ENCODE data around the gene DNAJB11.
"Not testable (repeated sequence)": the region's sequence is repeated elsewhere in the genome, so short reads cannot be mapped to it uniquely, and the experiment has no call there.

The DNAJB11 gene

DNA sequence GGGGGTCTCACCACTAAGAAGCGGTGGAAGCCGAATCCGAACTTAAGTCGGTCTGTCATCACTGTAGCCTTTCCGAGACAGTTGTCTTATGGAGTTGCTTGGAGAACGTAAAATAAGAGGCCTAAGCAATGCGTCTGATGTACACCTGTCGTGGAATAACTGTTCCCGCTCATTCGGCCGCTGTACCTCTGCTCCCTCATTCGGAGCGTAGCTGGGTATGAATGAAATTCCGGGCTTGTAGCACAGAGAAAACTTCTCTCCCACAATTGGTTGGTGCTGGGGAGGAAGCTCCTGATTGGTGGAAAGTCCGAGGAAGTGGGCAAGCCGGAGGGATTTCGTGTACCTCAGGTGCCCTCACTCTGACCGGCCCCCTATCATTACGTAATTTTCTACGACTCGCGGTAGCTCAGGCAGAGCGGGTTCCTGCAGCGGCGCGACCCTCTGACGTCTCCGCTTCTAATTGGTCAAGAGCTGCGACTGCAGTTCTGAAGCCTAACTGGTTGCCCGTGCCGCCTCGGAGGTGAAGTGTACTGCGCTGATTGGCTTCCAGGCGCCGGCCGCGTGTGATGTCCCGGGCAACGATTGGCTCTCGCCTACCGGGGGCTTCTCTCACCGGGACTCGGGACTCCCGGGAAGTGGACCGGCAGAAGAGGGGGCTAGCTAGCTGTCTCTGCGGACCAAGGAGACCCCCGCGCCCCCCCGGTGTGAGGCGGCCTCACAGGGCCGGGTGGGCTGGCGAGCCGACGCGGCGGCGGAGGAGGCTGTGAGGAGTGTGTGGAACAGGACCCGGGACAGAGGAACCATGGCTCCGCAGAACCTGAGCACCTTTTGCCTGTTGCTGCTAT, at the start of gene DNAJB11:
TSS of gene DNAJB11 (plus strand) at position 625 of the 845 bp plus-strand sequence. CDS start at position 803, 178 bp downstream.
- peak; percentile 93 for DNase-seq

DNA sequence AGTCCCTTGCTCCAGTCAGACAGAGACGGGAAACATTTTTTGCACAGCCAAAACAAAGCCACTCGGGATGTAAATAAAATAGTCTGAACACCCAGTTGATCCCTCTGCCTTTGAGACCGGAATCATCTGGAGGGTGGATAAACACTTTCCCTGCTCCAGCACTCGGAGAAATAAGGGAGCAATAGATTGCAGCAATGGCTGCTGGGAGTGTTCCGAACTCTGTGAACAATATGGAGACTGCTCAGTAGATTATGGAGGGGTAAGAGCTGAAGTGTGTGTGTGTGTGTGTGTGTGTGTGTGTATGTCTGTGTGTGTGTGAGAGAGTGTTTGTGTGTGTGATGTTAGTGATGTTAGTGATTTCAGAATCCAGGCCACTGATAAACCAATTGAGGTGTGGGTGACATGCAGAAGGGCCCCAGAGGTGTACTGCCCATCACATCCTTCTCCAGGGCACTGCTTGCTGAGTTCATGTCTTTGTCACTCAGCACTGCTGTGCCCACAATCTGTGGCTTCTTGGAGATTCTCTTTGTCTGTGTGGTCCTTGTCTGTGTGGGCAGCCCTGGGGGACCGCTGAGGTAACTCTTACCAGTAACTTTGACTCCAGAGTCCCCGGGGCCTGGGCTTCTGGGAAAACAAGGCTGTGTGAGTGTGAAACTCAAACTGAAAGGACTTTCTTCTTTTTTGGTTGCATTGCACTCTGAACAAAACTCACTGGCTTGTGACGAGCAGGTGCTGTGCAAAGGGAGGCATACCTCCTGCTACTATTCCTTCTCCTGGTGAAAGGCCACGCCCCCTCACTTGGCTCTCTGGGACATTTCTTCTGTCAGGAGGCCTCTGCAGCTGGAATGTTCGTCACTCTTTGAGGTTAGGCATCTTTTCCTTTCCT, 49.3 kb upstream of the DNAJB11 start:
- DNase-seq: no peak

DNA sequence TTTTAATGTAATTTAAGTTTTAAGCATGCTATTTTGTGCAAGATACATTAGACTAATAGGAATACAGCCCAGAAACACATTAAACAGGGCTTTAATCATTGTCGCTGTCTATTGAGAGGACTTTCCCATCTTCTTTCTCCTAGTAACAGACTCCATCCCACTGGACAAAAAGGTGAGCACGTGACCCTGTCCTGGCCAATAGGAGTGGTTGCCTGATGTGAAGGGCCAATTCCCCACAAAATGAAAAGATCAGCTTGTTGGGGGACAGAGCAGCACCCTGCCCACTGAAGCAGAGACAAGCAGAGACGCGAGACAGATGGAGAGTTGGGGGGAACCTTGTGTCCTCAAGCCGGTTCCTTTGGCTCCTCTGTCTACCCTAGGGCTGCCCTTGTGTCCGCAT, 47.5 kb upstream of the DNAJB11 start:
- no peak for DNase-seq

DNA sequence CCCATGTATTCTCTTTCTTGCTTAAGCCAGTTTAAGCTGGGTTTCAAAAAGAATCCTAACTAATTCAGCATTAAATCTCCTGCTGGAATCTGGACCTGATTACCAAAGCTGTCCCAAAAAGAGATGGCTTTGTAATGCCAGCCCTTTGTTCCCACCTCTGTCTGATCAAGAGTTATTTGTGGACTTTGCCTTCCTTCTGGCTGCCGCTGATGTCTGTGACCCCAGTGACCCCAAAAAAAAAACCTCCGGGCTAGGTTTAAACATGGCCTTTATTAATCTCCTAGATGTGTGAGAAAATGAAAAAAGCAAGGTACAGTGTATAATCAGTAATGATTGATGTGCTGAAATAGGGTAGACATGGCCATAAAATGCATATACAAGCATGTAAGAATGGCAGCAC, 47.1 kb upstream of the DNAJB11 start:
- DNase-seq: no peak

DNA sequence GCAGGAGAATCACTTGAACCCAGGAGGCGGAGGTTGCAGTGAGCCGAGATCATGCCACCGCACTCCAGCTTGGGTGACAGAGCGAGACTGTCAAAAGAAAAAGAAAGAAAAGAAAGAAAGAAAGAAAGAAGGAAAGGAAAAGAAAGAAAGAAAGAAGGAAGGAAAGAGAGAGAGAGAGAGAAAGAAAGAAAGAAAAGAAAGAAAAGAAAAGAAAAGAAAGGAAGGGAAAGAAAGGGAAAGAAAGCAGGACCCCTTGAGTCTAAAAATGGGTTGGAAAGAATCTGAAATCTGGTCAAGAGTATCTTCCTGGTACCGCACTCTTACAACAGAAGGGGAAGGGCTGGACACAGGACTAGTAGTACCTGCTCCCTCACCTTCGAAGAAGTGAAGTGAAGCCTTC, 45.9 kb upstream of the DNAJB11 start:
- no peak for DNase-seq

DNA sequence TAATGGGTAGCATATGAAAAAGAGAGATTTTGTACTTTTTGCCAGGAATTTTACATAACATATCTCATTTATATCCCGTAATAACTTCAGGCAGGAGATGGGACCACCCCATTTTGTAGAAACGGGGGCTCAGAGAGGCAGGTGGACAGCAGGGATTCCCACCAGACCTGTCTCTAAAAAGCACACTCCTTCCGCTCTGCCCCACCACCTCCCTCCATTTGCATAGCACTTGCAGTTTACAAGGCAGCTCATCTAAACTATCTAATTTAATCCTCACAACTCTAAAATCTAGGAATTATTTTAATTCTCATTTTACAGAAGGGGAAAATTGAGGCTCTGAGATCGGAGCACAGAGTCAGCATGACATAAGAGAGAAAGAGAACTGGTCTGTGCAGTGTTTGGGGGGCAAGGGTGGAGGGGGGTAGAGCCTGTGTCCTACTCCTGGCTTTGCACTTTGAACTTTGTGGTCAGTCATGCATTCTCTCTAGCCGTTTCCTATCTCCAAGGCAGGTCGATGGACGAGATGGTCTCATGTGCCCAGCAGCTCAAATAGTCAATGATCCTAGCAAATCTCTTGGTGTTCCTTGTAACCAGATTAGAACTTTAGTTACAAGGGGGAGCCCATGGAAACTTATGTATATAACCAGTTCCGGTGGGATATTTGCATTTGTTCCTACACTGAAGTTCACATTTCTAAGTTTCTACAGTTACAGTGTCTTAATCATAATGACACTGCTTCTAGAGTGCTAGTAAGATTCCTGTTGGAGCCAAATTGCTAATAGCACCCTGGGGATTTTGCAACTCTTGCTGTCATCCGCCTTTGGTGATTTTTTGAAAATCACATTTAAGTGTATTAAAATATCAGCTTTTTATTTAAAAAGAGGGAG, 44.9 kb upstream of the DNAJB11 start:
- no peak for DNase-seq

DNA sequence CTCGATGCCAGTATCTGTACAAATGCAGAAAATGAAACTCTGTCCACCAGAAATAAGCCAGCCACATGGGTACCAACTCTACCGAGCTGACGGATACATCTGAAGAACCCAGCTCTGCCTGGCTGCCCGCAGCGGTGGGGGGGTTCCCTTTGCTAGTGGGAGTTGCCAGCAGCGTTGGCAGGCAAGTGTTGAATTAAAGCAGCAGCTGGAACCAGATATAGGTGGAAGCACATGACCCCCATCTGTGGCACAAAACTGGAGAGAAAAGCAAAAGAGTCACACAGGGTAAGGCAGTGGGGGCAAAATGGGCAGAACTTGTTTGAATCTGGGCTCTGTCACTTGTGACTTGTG, 44.3 kb upstream of the DNAJB11 start:
- no peak for DNase-seq

DNA sequence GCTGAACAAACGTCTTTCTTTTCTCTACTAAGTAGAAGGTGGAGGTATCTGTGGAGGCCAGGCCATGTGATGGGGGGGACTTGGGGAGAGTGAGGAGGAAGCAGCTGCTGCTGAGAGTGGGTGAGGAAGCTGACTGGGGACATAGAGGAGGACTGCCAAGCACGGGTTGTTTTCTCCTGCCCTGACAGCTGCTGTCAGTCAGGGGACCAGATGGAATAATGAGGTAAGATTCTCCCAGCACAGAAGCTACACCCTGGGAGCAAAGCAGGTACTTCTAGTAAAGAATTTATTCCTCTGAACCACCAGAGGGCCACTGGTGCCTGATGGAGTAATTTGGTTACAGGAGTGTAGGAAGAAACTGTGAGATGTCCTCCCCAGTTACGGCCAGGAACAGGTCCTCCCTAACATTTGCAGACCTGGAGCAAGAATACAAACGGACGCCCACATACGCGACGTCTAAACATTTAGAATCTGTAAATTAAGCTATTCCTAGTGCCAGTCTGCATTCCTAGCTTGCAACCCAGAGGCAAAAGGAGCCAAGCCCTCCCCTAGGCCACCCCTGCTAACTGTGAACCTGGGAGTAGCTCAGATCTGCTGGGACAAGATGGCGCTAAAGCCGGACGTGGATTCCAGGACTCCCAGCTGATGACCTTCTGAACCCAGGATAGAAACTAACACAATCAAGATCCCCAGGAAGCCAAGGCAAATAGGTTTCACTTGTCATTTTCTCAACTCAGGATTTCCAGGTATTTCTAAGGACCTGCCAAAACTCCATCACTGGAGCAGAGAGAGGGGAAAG, 41.1 kb upstream of the DNAJB11 start:
- no peak for DNase-seq

DNA sequence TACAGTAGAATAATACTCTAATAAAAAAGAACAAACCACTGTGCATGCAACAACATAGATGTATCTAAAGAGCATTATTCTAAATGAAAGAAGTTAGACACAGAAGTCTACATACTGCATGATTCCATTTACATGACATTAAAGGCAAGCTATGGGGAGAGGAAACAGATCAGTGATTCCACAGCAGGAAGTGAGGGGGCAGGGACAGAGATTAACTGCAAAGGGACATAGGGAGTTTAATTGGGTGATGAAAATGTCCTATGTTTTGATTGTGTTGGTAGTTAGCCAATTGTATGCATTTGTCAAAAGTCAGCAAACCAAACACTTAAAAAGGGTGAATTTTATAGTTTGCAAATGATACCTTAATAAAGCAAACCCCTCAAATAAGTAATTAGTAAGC, 40.1 kb upstream of the DNAJB11 start:
- DNase-seq: no peak

DNA sequence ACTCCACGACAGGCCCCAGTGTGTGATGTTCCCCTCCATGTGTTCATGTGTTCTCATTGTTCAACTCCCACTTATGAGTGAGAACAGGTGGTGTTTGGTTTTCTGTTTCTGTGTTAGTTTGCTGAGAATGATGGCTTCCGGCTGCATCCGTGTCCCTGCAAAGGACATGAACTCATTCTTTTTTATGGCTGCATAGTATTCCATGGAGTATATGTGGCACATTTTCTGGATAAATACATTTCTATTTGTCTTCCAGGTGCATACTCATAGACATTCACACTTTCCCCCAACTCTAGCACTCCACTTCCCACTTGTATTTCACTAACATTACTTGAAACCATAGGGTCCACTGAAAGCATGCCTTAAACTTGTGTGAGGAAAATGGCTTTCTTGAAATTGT, 38.8 kb upstream of the DNAJB11 start:
- DNase-seq: not testable (repeated sequence)

DNA sequence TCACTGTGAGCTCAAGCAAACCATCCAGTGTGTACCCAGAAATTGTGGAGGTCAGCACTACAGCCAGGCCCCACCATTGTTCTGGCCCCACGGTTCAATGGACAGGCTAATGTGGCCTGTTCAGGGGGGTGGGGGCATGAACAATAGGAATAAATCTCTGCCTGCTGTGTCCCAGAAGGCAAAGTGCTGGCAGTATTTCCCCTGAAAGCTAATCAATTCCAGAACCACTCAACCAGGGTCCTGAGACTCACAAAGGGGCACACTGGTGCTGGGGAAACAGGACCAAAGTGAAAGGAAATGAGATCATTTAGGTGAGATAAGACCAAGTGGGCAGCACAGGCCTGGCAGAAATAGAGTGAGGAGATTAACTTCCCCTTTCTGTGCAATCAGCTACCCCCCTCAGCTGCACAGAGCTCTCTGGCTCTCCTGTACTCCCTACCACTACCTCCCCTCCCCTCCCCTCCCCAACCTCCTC, 37.9 kb upstream of the DNAJB11 start:
- DNase-seq: no peak

DNA sequence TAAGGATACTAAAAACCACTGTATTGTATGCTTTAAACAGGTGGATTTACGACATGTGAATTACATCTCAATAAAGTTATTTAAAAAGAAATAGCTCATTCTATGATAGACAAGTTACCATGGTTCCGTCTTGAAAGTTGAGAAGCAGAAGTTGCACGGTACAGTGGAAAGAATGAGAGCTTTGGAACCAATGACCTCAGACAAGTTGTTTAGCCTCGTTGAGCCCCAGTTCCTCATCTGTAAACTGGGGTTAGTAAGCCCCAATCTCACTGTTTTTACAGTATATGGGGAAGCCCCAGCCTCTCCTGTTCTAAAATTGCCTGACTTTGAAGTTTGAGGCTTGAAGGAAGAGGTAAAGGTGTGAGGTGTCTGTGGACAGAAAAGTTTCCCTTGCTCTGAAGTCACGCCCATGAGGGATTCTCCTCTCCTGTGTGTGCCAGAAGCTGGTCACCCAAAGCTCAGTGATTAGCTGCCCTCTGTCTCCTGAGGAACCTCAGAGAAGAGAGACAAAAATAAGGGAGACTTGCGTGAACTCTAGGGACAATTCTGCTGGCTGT, 36.3 kb upstream of the DNAJB11 start:
- DNase-seq: no peak

DNA sequence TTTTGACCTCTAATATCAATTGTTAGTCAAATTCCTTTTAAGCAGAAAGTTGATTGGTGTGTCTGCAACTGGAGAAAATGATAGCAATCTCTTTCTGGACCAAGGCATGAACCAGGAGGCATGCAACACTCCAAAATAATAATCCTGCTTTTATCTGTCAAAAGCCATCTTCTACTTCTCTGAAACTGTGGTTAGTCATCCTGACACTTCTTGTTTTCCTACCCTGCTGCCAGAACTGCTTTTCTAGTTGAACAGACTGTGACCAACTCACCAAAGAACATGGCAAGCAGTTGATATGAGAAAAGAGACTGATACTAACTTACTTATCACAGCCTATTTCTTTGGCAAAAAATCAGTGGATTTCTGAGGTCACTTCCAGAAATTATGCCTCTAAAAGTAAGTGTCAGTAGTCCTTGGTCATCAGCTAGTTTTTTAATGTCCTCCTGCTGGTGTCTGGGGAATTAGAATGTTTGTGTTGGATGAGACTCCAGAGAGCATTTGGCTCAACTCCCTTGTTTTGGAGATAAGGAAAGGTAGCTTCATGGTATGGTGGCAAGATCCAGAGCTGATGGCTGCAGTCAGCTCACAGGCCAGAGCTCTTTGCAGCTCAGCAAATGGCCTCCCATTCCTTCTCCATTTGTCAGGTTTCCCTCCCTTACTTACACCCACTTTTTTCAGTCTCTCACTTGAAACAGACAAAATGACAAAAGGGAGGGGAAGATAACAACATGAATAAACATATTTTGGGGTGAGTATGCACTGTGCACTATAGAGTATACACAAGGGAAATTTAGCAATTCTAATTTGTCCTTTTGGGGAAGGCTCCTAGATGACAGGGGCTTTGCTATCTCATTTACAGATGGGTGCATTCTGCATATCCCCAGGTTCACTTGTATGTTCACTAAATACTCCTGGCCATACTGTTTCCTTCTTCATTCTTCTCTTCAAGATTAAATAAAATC, 33.4 kb upstream of the DNAJB11 start:
- DNase-seq: no peak

DNA sequence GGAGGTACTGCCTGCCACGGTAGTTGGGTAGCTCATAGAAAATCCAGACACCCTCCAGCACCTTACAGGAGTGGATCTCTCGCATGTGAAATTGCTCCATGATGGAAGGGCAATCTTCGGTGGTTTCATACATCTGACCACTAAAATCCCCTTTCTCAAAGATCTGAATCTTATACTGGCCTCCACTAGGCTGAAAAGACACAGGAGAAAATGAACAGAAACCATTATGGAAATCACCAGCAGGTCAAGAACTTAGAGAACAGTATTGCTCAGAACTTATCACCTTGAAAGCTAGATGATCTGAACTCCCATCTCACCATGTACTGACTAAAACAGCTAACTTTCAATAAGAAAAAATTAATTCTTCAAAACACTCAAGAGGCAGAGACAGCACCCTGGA, 31.7 kb upstream of the DNAJB11 start:
- DNase-seq: no peak

DNA sequence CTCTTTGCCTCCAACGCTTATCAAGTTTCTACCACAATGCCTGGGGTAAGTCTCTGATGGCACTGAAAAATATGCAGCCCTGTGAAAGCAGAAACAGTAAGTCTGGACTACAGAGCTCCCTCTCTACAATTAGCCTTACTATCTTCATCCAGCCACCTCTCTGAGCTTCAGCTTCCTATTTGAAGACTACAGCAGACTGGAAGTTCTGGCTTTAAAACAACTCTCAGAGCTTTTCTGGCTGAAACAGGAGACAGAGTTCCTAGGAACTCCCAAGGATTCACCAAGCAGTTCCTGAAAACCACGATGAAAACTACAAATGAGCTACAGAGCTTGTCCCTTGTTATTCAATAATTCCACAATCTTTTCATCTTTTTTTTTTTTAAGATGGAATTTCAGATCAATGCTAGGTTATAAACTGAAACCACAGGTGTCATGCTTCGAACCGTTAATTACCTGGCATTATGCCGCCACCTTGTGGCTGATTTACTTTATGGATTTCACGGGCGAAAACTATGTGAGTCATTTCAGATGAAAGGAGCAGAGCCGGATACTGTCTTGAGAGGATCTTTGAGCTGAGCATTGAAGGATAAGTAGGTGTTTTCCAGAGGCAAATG, 30.2 kb upstream of the DNAJB11 start:
- peak; percentile 75 for DNase-seq

DNA sequence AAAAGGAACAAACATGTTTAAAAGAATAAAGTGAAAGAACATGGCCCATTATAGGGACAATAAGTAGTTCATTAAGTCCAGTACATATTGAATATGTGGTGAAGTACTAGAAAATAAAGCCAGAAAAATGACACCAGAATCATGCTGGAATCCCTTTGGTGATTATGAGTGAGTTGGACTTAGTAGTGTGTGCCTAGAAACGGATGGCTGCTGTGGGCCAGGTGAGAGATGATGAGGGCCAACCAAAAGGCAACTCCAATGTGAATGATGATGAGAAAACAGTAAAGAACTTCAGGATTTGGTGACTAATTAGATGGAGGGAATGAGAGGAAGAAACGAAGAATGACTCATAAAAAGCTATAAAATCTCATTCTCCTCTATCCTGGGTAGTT, 29.7 kb upstream of the DNAJB11 start:
- no peak for DNase-seq

DNA sequence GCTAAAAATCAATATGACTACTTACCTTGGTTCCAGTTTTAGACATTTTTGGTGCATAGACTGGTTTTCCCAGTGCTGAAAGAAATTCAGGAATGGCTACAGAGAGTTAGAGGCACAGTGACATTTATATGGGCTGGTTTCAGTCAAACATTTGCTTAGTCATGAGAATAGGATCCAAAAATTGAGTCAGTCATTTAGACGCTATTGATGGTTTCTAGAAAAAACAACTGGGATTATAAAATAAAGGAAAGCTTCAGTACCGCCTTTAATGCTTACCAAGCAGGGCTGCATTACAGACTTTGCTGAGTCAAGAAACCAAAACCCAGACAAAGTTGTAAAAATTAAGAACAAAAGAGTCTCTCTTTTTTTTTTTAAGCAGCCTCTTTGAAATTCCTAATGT, 26.2 kb upstream of the DNAJB11 start, which contains the start of gene CRYGS:
TSS of gene CRYGS (minus strand) at position 100 of the 400 bp plus-strand sequence. CDS start at position 46, 54 bp downstream.
- no peak for DNase-seq

DNA sequence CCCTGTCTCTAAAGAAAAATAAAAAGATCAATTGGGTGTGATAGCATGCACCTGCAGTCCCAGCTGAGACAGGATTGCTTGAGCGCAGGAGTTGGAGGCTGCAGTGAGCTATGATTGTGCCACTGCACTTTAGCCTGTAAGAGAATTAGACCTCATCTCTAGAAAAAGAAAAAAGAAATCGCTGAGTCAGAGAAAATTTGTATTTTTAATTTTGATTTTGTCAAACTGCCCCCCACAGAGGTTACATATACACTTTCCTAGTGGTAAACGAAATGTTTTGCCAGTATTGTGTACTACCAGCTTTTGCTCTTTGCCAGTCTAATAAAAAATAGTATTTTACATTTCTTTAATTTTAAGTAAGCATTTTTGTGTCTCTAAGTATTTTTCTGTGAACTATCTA, 21.0 kb upstream of the DNAJB11 start:
- DNase-seq: no peak

DNA sequence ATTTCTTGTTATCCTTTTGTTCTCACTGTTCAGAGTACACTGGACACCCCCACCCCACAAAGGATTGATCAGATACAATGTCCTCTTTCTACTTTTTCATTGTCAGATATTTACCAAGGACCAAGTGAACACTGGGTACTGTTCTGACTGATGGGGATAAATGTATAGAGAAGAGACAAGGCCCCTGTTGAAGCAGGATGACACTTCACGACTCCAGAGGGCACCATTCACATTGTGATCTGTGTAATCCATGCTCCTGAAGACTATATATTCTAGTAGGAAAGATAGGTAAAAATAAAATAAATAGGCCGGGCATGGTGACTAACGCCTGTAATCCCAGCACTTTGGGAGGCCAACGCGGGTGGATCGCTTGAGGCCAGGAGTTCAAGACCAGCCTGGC, 19.1 kb upstream of the DNAJB11 start:
- no peak for DNase-seq

Measured in activated T-cell treated with anti-CD3 and anti-CD28 coated beads, Interleukin-2, amount 50 U/mL, for 1 hour (primary cell).